HepG2 (cell line): ENCODE results near the gene PLCB2. TPM values are rescaled to one million over a fixed set of nuclear protein-coding genes. Genes with fewer than 3 reads are reported as not detected.

Experiments
- BORCS8-MEF2B ChIP-seq: sonication (generic); formaldehyde crosslinking; IDR thresholded peaks from 2 replicates; pipeline ENCODE4 v1.8.0; 2022; ENCODE audit warnings: mild to moderate bottlenecking, missing genetic modification reagents
- DMTF1 ChIP-seq: sonication (generic); formaldehyde crosslinking; IDR thresholded peaks from 2 replicates; pipeline ENCODE4 v1.4.0; 2020; ENCODE audit warnings: mild to moderate bottlenecking, missing genetic modification reagents
- ETS1 ChIP-seq: sonication (generic); formaldehyde crosslinking; IDR thresholded peaks from 2 replicates; pipeline ENCODE4 v1.4.0; 2020; ENCODE audit warnings: missing genetic modification reagents
- GABPA ChIP-seq, 2 experiments: IDR thresholded peaks; 2 replicates each; pipeline ENCODE4 v1.6.1; 2011 to 2016; ENCODE audit warnings: low read depth in 2 of 2, low read length in 1 of 2, missing biosample characterization in 1 of 2, missing genetic modification characterization in 1 of 2
- KDM6A ChIP-seq: IDR thresholded peaks from 2 replicates; pipeline ENCODE4 v1.6.1; 2016; ENCODE audit warnings: low read depth
- KIAA2018 ChIP-seq: sonication (generic); formaldehyde crosslinking; IDR thresholded peaks from 2 replicates; pipeline ENCODE4 v1.5.0; 2020; ENCODE audit warnings: mild to moderate bottlenecking, missing genetic modification reagents, borderline replicate concordance
- NFE2L1 ChIP-seq: sonication (generic); formaldehyde crosslinking; IDR thresholded peaks from 2 replicates; pipeline ENCODE4 v1.4.0; 2020; ENCODE audit warnings: missing genetic modification reagents, mild to moderate bottlenecking, borderline replicate concordance
- RBM22 ChIP-seq: fragments of 200-400 bp; formaldehyde crosslinking; optimal IDR thresholded peaks from 2 replicates; pipeline ENCODE3; 2017; ENCODE audit warnings: mild to moderate bottlenecking, low read length, moderate library complexity
- SALL1 ChIP-seq: sonication (generic); formaldehyde crosslinking; IDR thresholded peaks from 2 replicates; pipeline ENCODE4 v1.8.0; 2022; ENCODE audit warnings: mild to moderate bottlenecking, missing genetic modification reagents
- SSRP1 ChIP-seq: IDR thresholded peaks from 2 replicates; pipeline ENCODE4 v1.6.1; 2016; ENCODE audit warnings: control low read depth
- ZBTB26 ChIP-seq: IDR thresholded peaks from 2 replicates; pipeline ENCODE4 v1.6.1; 2016; ENCODE audit warnings: missing compliant biosample characterization, missing genetic modification reagents, borderline replicate concordance
- ZNF276 ChIP-seq: sonication (generic); formaldehyde crosslinking; IDR thresholded peaks from 2 replicates; pipeline ENCODE4 v1.4.0; 2020; ENCODE audit warnings: mild to moderate bottlenecking, low read depth, missing genetic modification reagents
- ZNF543 ChIP-seq: sonication (generic); formaldehyde crosslinking; IDR thresholded peaks from 2 replicates; pipeline ENCODE4 v1.4.0; 2020; ENCODE audit warnings: mild to moderate bottlenecking, missing genetic modification reagents
- ZNF564 ChIP-seq: sonication (generic); formaldehyde crosslinking; IDR thresholded peaks from 2 replicates; pipeline ENCODE4 v1.8.1; 2023; ENCODE audit warnings: mild to moderate bottlenecking, missing genetic modification reagents
- polyA plus RNA-seq, 8 experiments: library from polyadenylated mRNA; depleted of rRNA in 3 of 8; stranded (reverse) in 7 of 8; unstranded in 1 of 8; fragments of >200 nt; fragmentation: Illumina TruSeq in 4 of 8; extraction: Trizol in 4 of 8; gene quantifications; 2 replicates each; pipeline versions ENCODE4 v1.2.1 to v1.2.3, GENCODE V29; 2011 to 2016; ENCODE audit warnings: low read depth in 4 of 8, missing spikeins in 1 of 8, mixed read lengths in 1 of 8; ENCODE audit not compliant: insufficient read depth in 1 of 8
- total RNA-seq, 5 experiments: library from RNA; depleted of rRNA; stranded (reverse); fragments of >200 nt; fragmentation: Illumina TruSeq; extraction: Trizol; gene quantifications; 2 replicates each; pipeline ENCODE4 v1.2.3, GENCODE V29; 2016; ENCODE audit warnings: low read depth in 1 of 5

The PLCB2 gene
- total and polyA plus RNA-seq, 2 of the 13 experiments (the other 11 are each of a cell fraction or from before 2014, with no cell fraction given) = 0.11 TPM; not detected in 1

- TF ChIP-seq KIAA2018 (CRISPR knock-in tag) (no peak), GABPA (IDR thresholded peaks at IDR 0.05; ENCODE audit: low read depth, low read length) (no peak), GABPA (CRISPR knock-in tag; IDR thresholded peaks at IDR 0.05; ENCODE audit: low read depth) (no peak), KDM6A (CRISPR knock-in tag) (no peak), SSRP1 (CRISPR knock-in tag) (no peak), ZNF543 (CRISPR knock-in tag) (no peak; the same call in 1 of the 2 replicates), RBM22 (no peak), BORCS8-MEF2B (CRISPR knock-in tag) (peak; percentile 52; the same call in 1 of the 2 replicates), ZNF276 (CRISPR knock-in tag) (no peak), SALL1 (peak; percentile 44; the same call in 1 of the 2 replicates), ZNF564 (CRISPR knock-in tag) (no peak), NFE2L1 (CRISPR knock-in tag) (no peak), DMTF1 (CRISPR knock-in tag) (no peak), ZBTB26 (no peak), ETS1 (CRISPR knock-in tag) (no peak)
Measured at GRCh38 chr15:40340740-40341400, 33.1 kb upstream of the PLCB2 start, which contains the start of gene CCDC9B (continued).
